SKM-1 treated with dmso at 0.1 percent for 144 hours (cell line): ENCODE measurements around the gene TBC1D8.

Experiments
- DNase-seq: peaks from one replicate; lab custom pipeline; 2025; ENCODE audit not compliant: unreplicated experiment; lab: John Stamatoyannopoulos, UW

TBC1D8 gene

GRCh38 chr2:101037161-101037755 lies 113.9 kb downstream of the TBC1D8 start:
- DNase-seq, result no peak

GRCh38 chr2:101036562-101036961 lies 114.6 kb downstream of the TBC1D8 start:
- peak; percentile 3 for DNase-seq

GRCh38 chr2:101032084-101032776 lies 119.0 kb downstream of the TBC1D8 start:
- no peak for DNase-seq

- DNase-seq, result no peak
Observed at GRCh38 chr2:101030866-101031554, 120.2 kb downstream of the TBC1D8 start.

- no peak for DNase-seq
Observed at GRCh38 chr2:101027852-101028251, 123.3 kb downstream of the TBC1D8 start.

- no peak for DNase-seq
Observed at GRCh38 chr2:101026923-101027469, 124.2 kb downstream of the TBC1D8 start.

- no peak for DNase-seq
Observed at GRCh38 chr2:101026253-101026701, 124.9 kb downstream of the TBC1D8 start.

GRCh38 chr2:101025561-101025960 lies 125.6 kb downstream of the TBC1D8 start:
- no peak for DNase-seq

GRCh38 chr2:101023327-101024107 lies 127.7 kb downstream of the TBC1D8 start:
- no peak for DNase-seq

- no peak for DNase-seq
Observed at GRCh38 chr2:101022221-101022620, 129.0 kb downstream of the TBC1D8 start.

- no peak for DNase-seq
Observed at GRCh38 chr2:101018934-101019333, 132.2 kb downstream of the TBC1D8 start.

GRCh38 chr2:101017371-101017770 lies 133.8 kb downstream of the TBC1D8 start:
- DNase-seq, result no peak

GRCh38 chr2:101014264-101014857 lies 136.8 kb downstream of the TBC1D8 start:
- DNase-seq, result no peak

GRCh38 chr2:101012706-101013181 lies 138.4 kb downstream of the TBC1D8 start:
- DNase-seq, result peak; percentile 10

- no peak for DNase-seq
Observed at GRCh38 chr2:101012054-101012705, 139.0 kb downstream of the TBC1D8 start.

- DNase-seq, result no peak
Observed at GRCh38 chr2:101011152-101011551, 140.0 kb downstream of the TBC1D8 start.

GRCh38 chr2:101007415-101008345 lies 143.5 kb downstream of the TBC1D8 start:
- no peak for DNase-seq

GRCh38 chr2:101006065-101006715 lies 145.0 kb downstream of the TBC1D8 start:
- no peak for DNase-seq
